Frontal cortex (tissue), 4 donors: ENCODE data around the gene ADAMTS17. TPM values are rescaled to one million over a fixed set of nuclear protein-coding genes. Genes with fewer than 3 reads are reported as not detected.
A peak's percentile ranks its signal among the peaks of the same experiment; 100 is the strongest.

Experiments
- DNase-seq, 2 donors: peaks; one replicate each; pipeline ENCODE4 v3.0.0; 2012; ENCODE audit warnings: low spot score in 2 of 2
- FAIRE-seq: peaks from 2 replicates; lab custom pipeline; 2012; peaks lifted over from hg19 to GRCh38; lab: Jason Lieb, UNC
- total RNA-seq: library from RNA; depleted of rRNA; stranded (reverse); fragments of >200 nt; gene quantifications from one replicate; pipeline ENCODE4 v1.2.3, GENCODE V29; 2014
- donor health status: control.
- donor health status: control.
- donor health status: control.

Gene ADAMTS17
- total RNA-seq, 1 donor from 2014 or later, result 9.4 TPM

DNA sequence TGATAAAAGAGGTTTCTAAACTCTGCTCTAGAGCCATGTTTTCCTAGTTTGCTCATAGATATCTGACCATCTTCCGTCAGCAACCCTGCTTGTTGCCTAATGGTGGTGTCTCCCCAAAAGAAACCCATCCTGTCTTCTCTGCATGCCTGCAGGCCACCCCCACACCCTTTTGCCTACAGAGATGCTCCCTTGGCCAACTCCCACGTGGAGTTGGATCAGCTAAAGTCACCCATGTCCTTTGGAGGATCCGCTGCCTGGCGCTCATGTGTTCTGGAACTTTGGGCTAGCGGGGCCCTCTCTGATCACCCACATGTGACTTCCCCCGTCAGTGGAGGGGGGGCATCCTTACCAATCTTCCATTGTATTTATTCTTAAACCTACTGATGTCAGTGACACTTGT, 185.6 kb downstream of the ADAMTS17 start:
- FAIRE-seq, result no peak

GRCh38 chr15:100154338-100154737, 187.4 kb downstream of the ADAMTS17 start:
- FAIRE-seq (no peak), DNase-seq (no peak)

More for the DNA sequence above, 185.6 kb downstream of the ADAMTS17 start:
- DNase-seq, result no peak

GRCh38 chr15:100152463-100152862, 189.3 kb downstream of the ADAMTS17 start:
- DNase-seq (no peak), FAIRE-seq (no peak)

DNA sequence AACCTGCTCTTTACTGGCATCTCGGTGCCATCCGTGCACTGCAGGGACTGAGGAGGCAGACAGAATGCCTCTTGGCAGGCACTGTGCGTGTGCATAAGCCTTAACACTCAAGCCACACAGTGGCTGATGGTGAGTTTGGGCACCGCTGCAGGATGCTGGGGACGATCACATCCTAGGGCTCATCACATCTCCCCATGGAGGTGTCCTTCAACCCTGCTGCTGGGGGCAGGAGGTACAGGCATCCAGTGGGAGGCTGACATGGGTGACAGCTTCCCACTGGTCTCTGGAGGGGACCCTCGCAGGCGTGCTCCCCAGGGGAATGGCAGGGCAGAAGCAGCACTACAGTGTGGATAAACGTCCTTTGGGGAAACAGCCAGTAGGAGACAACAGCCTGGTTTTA, 190.9 kb downstream of the ADAMTS17 start:
- DNase-seq (no peak), FAIRE-seq (no peak)

DNA sequence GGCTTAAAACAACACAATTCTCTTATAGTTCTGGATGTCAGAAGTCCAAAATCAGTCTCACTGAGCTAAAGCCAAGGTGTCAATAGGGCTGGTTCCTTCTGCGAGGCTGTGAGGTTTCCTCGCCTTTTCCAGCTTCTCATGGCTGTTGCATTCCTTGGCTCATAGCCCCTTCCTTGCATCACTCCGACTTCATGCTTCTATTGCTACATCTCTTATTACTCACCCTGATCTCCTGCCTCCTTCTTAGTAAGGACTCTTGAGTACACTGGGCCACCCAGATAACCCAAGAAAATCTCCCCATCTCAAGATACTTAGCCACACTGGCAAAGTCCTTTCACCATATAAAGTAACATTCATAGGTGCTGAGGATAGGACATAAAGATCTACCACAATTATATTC, 193.9 kb downstream of the ADAMTS17 start:
- DNase-seq, result no peak
- FAIRE-seq, result no peak

- DNase-seq, result no peak
- FAIRE-seq, result no peak
Observed at GRCh38 chr15:100143378-100143777, 198.4 kb downstream of the ADAMTS17 start.

GRCh38 chr15:100141311-100142001, 200.3 kb downstream of the ADAMTS17 start:
- DNase-seq (peak in 1 of 2 donors; percentile 44), FAIRE-seq (no peak)

DNA sequence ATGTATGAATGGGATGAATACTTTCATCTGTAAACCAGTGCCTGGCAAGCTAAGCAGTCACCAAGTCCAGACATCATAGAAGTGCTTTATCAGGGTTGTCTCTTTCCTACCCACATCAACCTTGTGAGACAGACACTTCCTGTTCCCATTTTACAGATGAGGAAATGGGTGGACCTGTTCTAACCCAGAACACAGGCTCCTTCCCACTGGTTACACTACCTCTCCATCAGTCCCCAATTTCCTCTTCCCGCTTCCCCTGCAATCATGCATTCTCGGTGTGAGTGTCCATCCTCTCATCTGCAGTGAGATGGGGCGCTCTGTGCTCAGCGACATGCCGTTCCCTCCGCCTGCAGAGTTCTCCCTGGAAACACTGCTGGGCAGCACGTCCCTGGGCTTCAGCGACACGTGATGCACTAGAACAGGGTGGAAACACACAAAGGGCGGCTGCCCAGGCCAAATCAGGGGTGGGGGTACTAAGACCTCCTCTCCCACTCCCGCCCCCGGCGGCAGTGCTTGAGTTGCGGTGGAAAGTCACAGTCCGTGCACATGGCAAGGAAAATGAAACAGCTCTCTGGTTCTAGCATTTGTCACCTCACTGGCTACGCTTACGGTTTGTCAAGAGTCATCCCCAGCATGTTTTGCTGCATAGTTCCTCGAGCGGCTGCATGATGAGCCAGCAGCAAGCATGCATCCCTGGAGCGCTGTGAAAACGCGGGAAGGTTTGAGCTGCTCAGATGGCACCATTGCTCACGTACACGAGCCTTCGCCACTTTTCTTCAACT, 201.1 kb downstream of the ADAMTS17 start:
- FAIRE-seq, result no peak

GRCh38 chr15:100134586-100134985, 207.2 kb downstream of the ADAMTS17 start:
- FAIRE-seq (no peak), DNase-seq (no peak)

More for the DNA sequence above, 201.1 kb downstream of the ADAMTS17 start:
- no peak for DNase-seq

DNA sequence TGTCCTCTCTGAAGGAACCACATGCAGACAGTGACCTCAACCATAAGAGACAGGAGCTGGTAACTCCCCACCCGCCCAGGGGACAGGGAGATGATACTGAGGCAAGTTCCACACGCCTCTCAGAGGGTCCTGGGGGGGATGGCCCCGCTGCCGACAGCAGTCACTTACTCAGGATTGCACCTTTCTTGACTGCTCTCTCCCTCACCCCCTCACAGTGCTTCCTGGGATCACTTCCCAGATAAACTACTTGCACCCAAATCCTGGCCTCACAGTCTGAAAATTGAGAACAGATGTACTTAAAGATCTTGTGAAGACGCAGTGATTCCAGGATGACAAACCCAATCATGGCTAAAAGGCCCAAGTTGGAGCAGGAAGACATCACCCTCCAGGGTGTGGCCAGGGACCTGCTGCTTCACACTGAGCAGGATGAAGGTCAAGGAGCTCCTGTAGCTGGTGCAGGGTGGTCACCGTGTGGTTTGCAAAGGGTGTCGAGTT, 207.6 kb downstream of the ADAMTS17 start:
- no peak for DNase-seq
- no peak for FAIRE-seq

GRCh38 chr15:100133001-100133400, 208.8 kb downstream of the ADAMTS17 start:
- no peak for DNase-seq
- no peak for FAIRE-seq

DNA sequence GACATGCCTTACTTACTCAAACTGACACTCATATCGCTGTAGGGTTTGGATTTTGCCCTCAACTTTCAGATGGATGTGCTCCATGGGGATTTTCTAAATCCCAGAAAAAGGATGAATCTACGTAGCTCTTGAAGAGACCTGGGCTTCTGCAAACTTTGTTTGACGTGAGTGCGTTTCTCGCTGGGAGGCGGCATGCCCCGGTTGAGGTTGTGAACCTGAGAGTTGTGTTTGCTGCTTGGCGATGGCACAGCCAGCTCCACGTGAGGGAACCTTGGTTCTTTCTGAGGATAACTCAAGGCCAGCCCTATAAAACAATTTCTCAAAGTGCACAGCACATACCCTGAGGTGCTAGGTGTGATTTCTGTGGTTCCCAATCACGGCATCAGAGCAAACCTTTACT, 209.5 kb downstream of the ADAMTS17 start:
- FAIRE-seq, result no peak
- no peak for DNase-seq

- FAIRE-seq (no peak), DNase-seq (no peak)
Observed at GRCh38 chr15:100131321-100132224, 210.2 kb downstream of the ADAMTS17 start.

- FAIRE-seq (no peak), DNase-seq (no peak)
Observed at GRCh38 chr15:100129677-100130076, 212.1 kb downstream of the ADAMTS17 start.

GRCh38 chr15:100125401-100126191, 216.2 kb downstream of the ADAMTS17 start:
- DNase-seq (peak in 1 of 2 donors; percentile 28), FAIRE-seq (no peak)

DNA sequence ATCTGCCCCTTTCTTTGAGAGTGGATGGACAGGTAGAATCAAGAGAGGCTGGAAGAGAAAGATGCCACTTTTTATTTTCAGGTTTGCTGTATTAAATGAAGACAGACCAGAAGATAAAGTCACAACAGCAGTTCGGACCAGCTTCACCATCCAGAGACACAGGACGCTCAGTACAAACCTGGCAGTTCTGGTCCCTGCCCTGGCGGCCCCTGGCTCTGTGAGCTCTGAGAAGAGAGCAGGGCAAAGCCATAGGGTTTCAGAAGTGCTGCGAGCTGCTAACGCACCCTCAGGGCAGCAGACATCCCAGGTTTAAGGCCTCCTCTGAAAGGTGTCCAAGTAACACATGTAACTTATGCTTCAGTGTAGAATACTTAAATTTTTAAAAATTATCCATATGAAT, 216.8 kb downstream of the ADAMTS17 start:
- no peak for DNase-seq

DNA sequence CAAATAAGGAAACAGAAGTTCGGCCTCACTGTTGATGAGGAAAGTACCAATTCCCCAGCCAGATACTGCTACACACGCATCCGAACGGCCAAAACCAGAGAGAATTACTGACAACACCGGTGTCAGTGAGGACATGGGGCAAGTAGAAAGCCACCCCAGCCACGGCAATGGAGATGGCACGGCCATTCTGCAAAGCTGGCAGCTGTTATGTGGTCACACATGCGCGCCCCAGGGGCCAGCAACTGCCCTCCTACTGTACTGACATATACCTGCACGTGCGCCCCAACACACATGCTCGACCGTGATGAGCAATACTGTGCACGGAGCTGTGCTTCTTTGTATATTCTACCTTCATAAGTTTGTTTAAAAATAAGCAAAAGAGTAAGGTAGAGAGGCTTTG, 217.4 kb downstream of the ADAMTS17 start:
- DNase-seq, result no peak
- no peak for FAIRE-seq

More for the DNA sequence above, 216.8 kb downstream of the ADAMTS17 start:
- no peak for FAIRE-seq

DNA sequence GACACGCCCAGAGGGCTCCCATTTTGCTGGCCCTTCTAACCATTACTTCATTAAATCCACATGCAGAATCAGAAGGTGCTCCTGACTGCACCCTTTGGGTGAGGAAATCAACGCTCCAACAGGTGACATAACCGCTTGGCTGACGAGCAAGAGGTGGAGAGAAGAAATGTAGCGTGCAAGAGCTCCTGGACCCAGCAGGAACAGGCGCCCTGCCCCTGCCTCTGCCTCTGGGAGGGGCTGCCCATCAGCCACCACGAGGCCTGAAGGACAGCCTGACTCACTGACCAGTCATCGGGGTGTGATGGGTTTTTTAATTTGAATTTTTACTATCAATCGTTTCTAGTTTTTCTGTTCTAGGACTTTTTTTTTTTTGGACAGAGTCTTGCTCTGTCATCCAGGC, 218.2 kb downstream of the ADAMTS17 start:
- FAIRE-seq, result no peak
- DNase-seq, result no peak

- no peak for DNase-seq
- FAIRE-seq, result no peak
Observed at GRCh38 chr15:100121285-100121684, 220.5 kb downstream of the ADAMTS17 start.
